Panc1 (cell line): ENCODE data around the gene GPR137C. TPM values are rescaled to one million over a fixed set of nuclear protein-coding genes. Genes with fewer than 3 reads are reported as not detected.

Experiments
- ATAC-seq: fragments of 200-7000 bp; cut with Tn5 transposase; 2 replicates; pipeline ENCODE4 v1.9.1; 2020; ENCODE audit warnings: mild to moderate bottlenecking, moderate library complexity
- BruUV-seq: library from RNA; stranded (reverse); fragments of 400-500 nt; replicated peaks from 2 replicates; lab custom pipeline; 2021; lab: Mats Ljungman, UMichigan
- CTCF ChIA-PET: fragments of 300-600 bp; sonication (Branson Sonifier 250); formaldehyde crosslinking; loops from one replicate; lab custom pipeline; 2022; ENCODE audit warnings: antibody characterized with exemption; lab: Charles Lee
- POLR2A ChIA-PET: fragments of 300-600 bp; sonication (Branson Sonifier 250); formaldehyde crosslinking; loops from one replicate; lab custom pipeline; 2022; ENCODE audit warnings: antibody characterized with exemption; lab: Charles Lee
- DNase-seq: peaks from one replicate; pipeline ENCODE4 v3.0.0-alpha.2; 2010; ENCODE audit warnings: low read depth, low spot score
- H3K27ac ChIP-seq: 2 replicates; pipeline ENCODE4 v1.5.1; 2011; ENCODE audit warnings: mild to moderate bottlenecking, low read length, inconsistent platforms
- H3K27me3 ChIP-seq: fragments of 200-500 bp; sonication (Bioruptor generic); 2 replicates; pipeline ENCODE4 v1.6.0; 2014; ENCODE audit warnings: low read length, inconsistent platforms; ENCODE audit not compliant: control insufficient read depth, insufficient read depth
- H3K36me3 ChIP-seq: fragments of 200-500 bp; sonication (Bioruptor generic); 2 replicates; pipeline ENCODE4 v1.5.1; 2014; ENCODE audit warnings: inconsistent platforms, mild to moderate bottlenecking, low read length, moderate library complexity; ENCODE audit not compliant: control insufficient read depth, insufficient read depth
- H3K4me1 ChIP-seq: 2 replicates; pipeline ENCODE4 v1.5.1; 2011; ENCODE audit warnings: inconsistent platforms, mild to moderate bottlenecking, low read length, moderate library complexity; ENCODE audit not compliant: control insufficient read depth, insufficient read depth
- H3K4me3 ChIP-seq, 2 experiments: 2 replicates each; pipeline ENCODE4 v1.5.1; 2011 to 2012; ENCODE audit warnings: low read depth in 2 of 2, low read length in 2 of 2, mild to moderate bottlenecking in 2 of 2, inconsistent platforms in 1 of 2, moderate library complexity in 1 of 2
- H3K9me3 ChIP-seq: fragments of 200-500 bp; sonication (Bioruptor generic); 2 replicates; pipeline ENCODE4 v1.5.1; 2014; ENCODE audit warnings: low read depth, mild to moderate bottlenecking, inconsistent platforms, low read length, moderate library complexity; ENCODE audit not compliant: control insufficient read depth, insufficient read depth
- POLR2AphosphoS5 ChIP-seq: IDR thresholded peaks from 2 replicates; pipeline ENCODE4 v1.6.1; 2012; ENCODE audit warnings: mild to moderate bottlenecking, low read depth, low read length, moderate library complexity
- REST ChIP-seq, 2 experiments: IDR thresholded peaks; 2 replicates each; pipeline ENCODE4 v1.6.1; 2011 to 2012; ENCODE audit warnings: low read depth in 2 of 2, control low read depth in 1 of 2, low read length in 1 of 2, mild to moderate bottlenecking in 1 of 2, moderate library complexity in 1 of 2; ENCODE audit not compliant: insufficient read depth in 1 of 2
- SIN3A ChIP-seq: IDR thresholded peaks from 2 replicates; pipeline ENCODE4 v1.6.1; 2012; ENCODE audit warnings: low read depth, mild to moderate bottlenecking, low read length, moderate library complexity, borderline replicate concordance; ENCODE audit not compliant: insufficient read depth
- TCF7L2 ChIP-seq: IDR thresholded peaks from 2 replicates; pipeline ENCODE4 v1.6.1; 2011; ENCODE audit warnings: mild to moderate bottlenecking, low read depth, low read length, inconsistent platforms
- in situ Hi-C: cut with HindIII; loops from 2 replicates; pipeline ENCODE4 v1.10.0; 2016; ENCODE audit warnings: low sequenced_read_pairs, low pct_unique_long_range_greater_than_20kb
- intact Hi-C: fragments of 100-400 bp; cut with micrococcal nuclease; formaldehyde crosslinking; loops from one replicate; pipeline ENCODE4 v1.10.0; 2022; ENCODE audit not compliant: unreplicated experiment
- total RNA-seq: library from RNA; stranded (reverse); gene quantifications from one replicate; pipeline ENCODE4 v1.2.1, GENCODE V29; 2021; ENCODE audit not compliant: unreplicated experiment
- TF ChIP-seq, protein P1 (sequence below): fragments of 450-650 bp; IDR thresholded peaks from 2 replicates; pipeline ENCODE4 v1.5.1; 2017; ENCODE audit warnings: mild to moderate bottlenecking

GPR137C gene
- total RNA-seq, 1 experiment from 2014 or later, result 2.7 TPM

DNA sequence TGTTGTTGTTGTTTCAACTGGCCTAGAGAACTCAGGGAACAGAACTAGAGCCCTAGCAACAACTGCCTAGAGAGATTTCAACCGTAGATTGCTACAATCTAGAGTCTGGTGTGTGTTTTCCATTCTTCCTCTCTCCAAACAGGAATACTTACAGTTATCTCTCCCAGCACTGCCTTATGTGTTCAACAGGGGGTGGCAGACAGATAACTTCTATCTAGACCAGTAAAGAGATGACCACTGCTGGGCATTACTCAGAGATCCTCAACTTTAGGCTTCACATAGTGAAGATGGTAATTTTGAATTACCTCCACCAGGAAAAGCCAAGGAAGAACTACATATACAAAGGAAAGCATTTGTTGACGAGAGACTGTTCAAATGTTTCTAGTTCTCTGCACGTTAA lies 5.1 kb upstream of the GPR137C start:
- Histone ChIP-seq H3K36me3 (no peaks in the 10 kb centered on the region), H3K27ac (no peak overlapping the region), H3K4me1 (peaks cover 7% of the 10 kb centered on the region; the same call in 1 of the 2 replicates), H3K27me3 (no peaks in the 10 kb centered on the region), H3K4me3 (no peak overlapping the region), H3K9me3 (no peaks in the 10 kb centered on the region)
- ATAC-seq, result no peak
- BruUV-seq, result no TSS peak
- intact Hi-C loops (no loop called here), in situ Hi-C loops (no loop called here)
- CTCF ChIA-PET, result no interaction called here
- POLR2A ChIA-PET, result no interaction called here
- no peak for DNase-seq
- TF ChIP-seq TCF7L2 (no peak), SIN3A (no peak), REST (IDR thresholded peaks at IDR 0.05; ENCODE audit: insufficient read depth in 1 of 2, low read depth in 2 of 2, low read length in 1 of 2) (no peak), POLR2AphosphoS5 (no peak)
- TF ChIP-seq, protein P1, sequence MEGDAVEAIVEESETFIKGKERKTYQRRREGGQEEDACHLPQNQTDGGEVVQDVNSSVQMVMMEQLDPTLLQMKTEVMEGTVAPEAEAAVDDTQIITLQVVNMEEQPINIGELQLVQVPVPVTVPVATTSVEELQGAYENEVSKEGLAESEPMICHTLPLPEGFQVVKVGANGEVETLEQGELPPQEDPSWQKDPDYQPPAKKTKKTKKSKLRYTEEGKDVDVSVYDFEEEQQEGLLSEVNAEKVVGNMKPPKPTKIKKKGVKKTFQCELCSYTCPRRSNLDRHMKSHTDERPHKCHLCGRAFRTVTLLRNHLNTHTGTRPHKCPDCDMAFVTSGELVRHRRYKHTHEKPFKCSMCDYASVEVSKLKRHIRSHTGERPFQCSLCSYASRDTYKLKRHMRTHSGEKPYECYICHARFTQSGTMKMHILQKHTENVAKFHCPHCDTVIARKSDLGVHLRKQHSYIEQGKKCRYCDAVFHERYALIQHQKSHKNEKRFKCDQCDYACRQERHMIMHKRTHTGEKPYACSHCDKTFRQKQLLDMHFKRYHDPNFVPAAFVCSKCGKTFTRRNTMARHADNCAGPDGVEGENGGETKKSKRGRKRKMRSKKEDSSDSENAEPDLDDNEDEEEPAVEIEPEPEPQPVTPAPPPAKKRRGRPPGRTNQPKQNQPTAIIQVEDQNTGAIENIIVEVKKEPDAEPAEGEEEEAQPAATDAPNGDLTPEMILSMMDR, result no peak

DNA sequence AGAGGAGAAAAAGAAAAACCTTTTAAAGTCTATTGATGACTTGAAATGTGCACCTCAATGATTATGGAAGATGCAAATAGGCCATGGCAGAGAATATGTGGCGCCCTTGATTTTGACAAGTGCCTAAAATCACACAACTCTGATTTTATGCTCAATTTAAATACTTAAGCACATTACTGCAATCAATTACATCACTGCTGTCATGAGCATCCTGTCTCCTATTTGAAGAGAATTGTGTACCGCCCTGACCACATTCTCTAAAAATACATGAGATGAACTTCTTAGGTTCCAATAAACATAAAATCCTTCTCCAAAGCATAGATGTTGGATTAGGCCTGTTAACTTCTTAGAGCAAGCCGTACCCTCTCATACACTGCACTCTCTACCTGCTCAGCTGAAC lies 2.0 kb upstream of the GPR137C start:
- H3K27ac ChIP-seq, result no peak overlapping the region
- H3K4me3 ChIP-seq, result no peak overlapping the region
- intact Hi-C loops (no loop called here), in situ Hi-C loops (no loop called here)
- TF ChIP-seq TCF7L2 (no peak), SIN3A (no peak), POLR2AphosphoS5 (no peak), REST (IDR thresholded peaks at IDR 0.05; ENCODE audit: insufficient read depth in 1 of 2, low read depth in 2 of 2, low read length in 1 of 2) (no peak)
- TF ChIP-seq, protein P1, result no peak
- no TSS peak for BruUV-seq
- no peaks in the 10 kb centered on the region; the same call in 1 of the 2 replicates for H3K27me3 ChIP-seq
- ATAC-seq (no peak), DNase-seq (no peak)
- no peaks in the 10 kb centered on the region for H3K36me3 ChIP-seq
- ChIA-PET CTCF (no interaction called here), POLR2A (no interaction called here)
- no peaks in the 10 kb centered on the region for H3K9me3 ChIP-seq
- H3K4me1 ChIP-seq, result peaks cover 14% of the 10 kb centered on the region
